Psoas muscle (tissue), 8 donors: ENCODE measurements around the gene RPAP2. TPM values are rescaled to one million over a fixed set of nuclear protein-coding genes. Genes with fewer than 3 reads are reported as not detected.
"Not testable (repeated sequence)": the region's sequence is repeated elsewhere in the genome, so short reads cannot be mapped to it uniquely, and the experiment has no call there.

Experiments used
- ATAC-seq, 4 donors: fragments of 200-7000 bp; cut with Tn5 transposase; one replicate each; pipeline ENCODE4 v1.9.1; 2020; ENCODE audit warnings: moderate library complexity in 3 of 4, mild to moderate bottlenecking in 2 of 4
- DNase-seq, 2 donors: peaks; one replicate each; pipeline ENCODE4 v3.0.0-alpha.2; 2020
- H3K27ac ChIP-seq: fragments of 200-600 bp; one replicate; pipeline ENCODE4 v1.8.0; 2022
- H3K27me3 ChIP-seq, 3 donors: fragments of 200-600 bp in 1 of 3; one replicate each; pipeline versions ENCODE4 v1.6.1 to v1.8.0; 2013 to 2022; ENCODE audit warnings: low read length in 2 of 3, mild to moderate bottlenecking in 2 of 3, moderate library complexity in 1 of 3; ENCODE audit not compliant: insufficient read depth in 3 of 3
- H3K36me3 ChIP-seq, 2 donors: fragments of 200-600 bp in 1 of 2; one replicate each; pipeline versions ENCODE4 v1.6.1 to v1.8.0; 2013 to 2022; ENCODE audit warnings: low read depth in 1 of 2, mild to moderate bottlenecking in 1 of 2, moderate library complexity in 1 of 2; ENCODE audit not compliant: insufficient read depth in 1 of 2
- H3K4me1 ChIP-seq: fragments of 200-600 bp; one replicate; pipeline ENCODE4 v1.8.0; 2022
- H3K4me3 ChIP-seq: fragments of 200-600 bp; one replicate; pipeline ENCODE4 v1.8.0; 2022; ENCODE audit warnings: mild to moderate bottlenecking
- H3K9me3 ChIP-seq: fragments of 200-600 bp; one replicate; pipeline ENCODE4 v1.8.0; 2022
- CTCF ChIP-seq: fragments of 200-600 bp; IDR thresholded peaks from one replicate; pipeline ENCODE4 v1.8.0; 2022; ENCODE audit warnings: antibody characterized with exemption
- WGBS, 3 donors: extraction: QIAGEN DNeasy Blood & Tissue Kit; methylation state at CpG; one replicate each; pipeline versions ENCODE4 v1.1.6 to v1.1.7; 2013; 5-methylcytosine and 5-hydroxymethylcytosine counted together
- intact Hi-C, 2 donors: fragments of 100-400 bp; cut with DNase I; formaldehyde crosslinking; loops; one replicate each; pipeline versions ENCODE4 v1.11.0 to v1.14.2; 2022
- long read RNA-seq, 2 donors: library from polyadenylated mRNA; unstranded; transcript quantifications; one replicate each; pipeline ENCODE4 v2.0.0, GENCODE V29; 2021
- polyA plus RNA-seq, 3 donors: library from polyadenylated mRNA; stranded (reverse); fragments of 200-250 nt; gene quantifications; one replicate each; pipeline ENCODE4 v1.2.3, GENCODE V29; 2013
- total RNA-seq, 4 donors: library from RNA; stranded (reverse); fragmentation: NEBNext Ultra II Directional in 2 of 4; extraction: Animal tissue kit (Norgen Biotek cat#: 25700) in 2 of 4; gene quantifications; one replicate each; pipeline versions ENCODE4 v1.2.1 to v1.2.4, GENCODE V29; 2021 to 2023
- donor health status: healthy with polysubstance abuse.
- donor health status: DM: no; HTN: no; CAD: no; lungs with moderate emphysema.
- donor health status: Bipolar disorder and iron deficiency.
- donor health status: healthy.
- donor health status: DM: yes; HTN: yes; CAD: no.
- donor health status: DM: no; HTN: no; CAD: no.
- donor health status: DM: no; HTN: no; CAD: no.
- donor health status: DM: yes; HTN: yes; CAD: no.

Gene RPAP2
- 10 to 100 TPM; 26.5 to 33.1 (median 30.5) TPM for total RNA-seq
- 10 to 100 TPM; 10.9 to 20.6 (median 12.7) TPM for polyA plus RNA-seq
- long read RNA-seq, donor 1, full-length matches to known transcripts: 8 of 15 reads
- long read RNA-seq, donor 1, partial matches to known transcripts: 2 of 15 reads
- long read RNA-seq, donor 1, other reads (novel, unspliced or antisense): 5 of 15 reads
- long read RNA-seq, donor 2, full-length matches to known transcripts: 25 of 41 reads
- long read RNA-seq, donor 2, partial matches to known transcripts: 3 of 41 reads
- long read RNA-seq, donor 2, other reads (novel, unspliced or antisense): 13 of 41 reads

- no peaks in the 10 kb centered on the region for H3K9me3 ChIP-seq
- H3K4me3 ChIP-seq: peak within 1 kb of the TSS; percentile 94
- WGBS, 3 donors: 0% methylated on average over 64 to 76 of the region's 76 CpGs
- H3K4me1 ChIP-seq: peaks cover 7% of the 10 kb centered on the region
- H3K27me3 ChIP-seq: no peaks in the 10 kb centered on the region
- TF ChIP-seq CTCF: no peak
- H3K27ac ChIP-seq: peak within 1 kb of the TSS; percentile 96
- DNase-seq (peak; percentile 81 to 90), ATAC-seq (peak; percentile 99 to 100 (median 100))
- peaks cover 0 to 55% of the 10 kb centered on the region in 2 donors for H3K36me3 ChIP-seq
- intact Hi-C loops: no loop called here
These were observed at the start of gene RPAP2, which contains the start of gene GLMN for GRCh38 chr1:92298573-92299476. RPAP2 (plus strand) TSS chr1:92299059; CDS start chr1:92299074, 15 bp downstream. GLMN (minus strand) TSS chr1:92298987; CDS start chr1:92297999, 988 bp downstream.

DNA sequence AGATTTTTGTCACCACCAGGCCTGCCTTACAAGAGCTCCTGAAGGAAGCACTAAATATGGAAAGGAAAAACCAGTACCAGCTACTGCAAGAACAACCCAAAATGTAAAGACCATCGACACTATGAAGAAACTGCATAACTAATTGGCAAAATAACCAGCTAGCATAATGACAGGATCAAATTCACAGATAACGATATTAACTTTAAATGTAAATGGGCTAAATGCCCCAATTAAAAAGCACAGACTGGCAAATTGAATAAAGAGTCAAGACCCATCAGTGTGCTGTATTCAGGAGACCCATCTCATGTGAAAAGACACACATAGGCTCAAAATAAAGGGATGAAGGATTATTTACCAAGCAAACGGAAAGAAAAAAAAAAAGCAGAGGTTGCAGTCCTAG lies 44.1 kb upstream of the RPAP2 start:
- H3K27ac ChIP-seq, H3K4me1 ChIP-seq, H3K27me3 ChIP-seq, H3K4me3 ChIP-seq, intact Hi-C loops, ATAC-seq, H3K9me3 ChIP-seq, DNase-seq: not testable (repeated sequence)
- peaks cover 0 to 29% of the 10 kb centered on the region in 2 donors for H3K36me3 ChIP-seq
- 76 to 79% (median 79%) methylated on average over 3 of the region's 3 CpGs for WGBS, 3 donors

DNA sequence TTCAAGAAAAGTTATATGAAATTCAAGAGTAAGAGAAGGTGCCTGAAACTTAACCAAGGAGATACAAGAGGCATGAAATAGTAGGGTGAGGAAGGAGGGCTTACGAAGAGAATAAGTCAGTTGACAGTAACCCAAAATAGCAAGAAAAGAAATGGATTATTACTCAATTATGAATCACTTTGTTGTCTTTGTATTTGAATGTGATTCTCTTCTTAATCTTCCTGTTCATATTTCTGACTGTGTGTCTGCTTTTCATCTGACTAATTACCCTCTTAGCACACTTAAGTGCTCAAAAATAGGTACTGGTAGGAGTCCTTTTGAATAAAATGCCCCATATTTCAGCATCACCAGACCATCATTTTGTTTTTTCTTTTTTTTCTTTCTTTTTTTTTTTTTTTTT lies 39.5 kb upstream of the RPAP2 start:
- 94 to 100% (median 96%) methylated on average over 1 of the region's 1 CpG for WGBS, 3 donors
- DNase-seq: no peak
- H3K27me3 ChIP-seq: no peaks in the 10 kb centered on the region
- H3K36me3 ChIP-seq: peaks cover 0 to 57% of the 10 kb centered on the region in 2 donors
- no peaks in the 10 kb centered on the region for H3K4me1 ChIP-seq
- no peaks in the 10 kb centered on the region for H3K9me3 ChIP-seq
- intact Hi-C loops: no loop called here
- H3K4me3 ChIP-seq: no peak overlapping the region
- no peak for ATAC-seq
- no peak overlapping the region for H3K27ac ChIP-seq
- TF ChIP-seq CTCF: no peak

- H3K27ac ChIP-seq: no peak overlapping the region
- WGBS, 3 donors: 78 to 83% (median 79%) methylated on average over 3 of the region's 3 CpGs
- peaks cover 0 to 77% of the 10 kb centered on the region in 2 donors for H3K36me3 ChIP-seq
- intact Hi-C loops: no loop called here
- ATAC-seq (no peak), DNase-seq (no peak)
- no peaks in the 10 kb centered on the region for H3K27me3 ChIP-seq
- no peaks in the 10 kb centered on the region for H3K4me1 ChIP-seq
- H3K4me3 ChIP-seq: no peak overlapping the region
- TF ChIP-seq CTCF: no peak
- no peaks in the 10 kb centered on the region for H3K9me3 ChIP-seq
These were observed 36.3 kb upstream of the RPAP2 start for GRCh38 chr1:92262516-92262915.

GRCh38 chr1:92273039-92273438 lies 25.8 kb upstream of the RPAP2 start:
- Histone ChIP-seq H3K4me3 (no peak overlapping the region), H3K36me3 (peaks cover 2 to 49% of the 10 kb centered on the region in 2 donors), H3K27me3 (no peaks in the 10 kb centered on the region), H3K9me3 (no peaks in the 10 kb centered on the region), H3K27ac (no peak overlapping the region), H3K4me1 (no peaks in the 10 kb centered on the region)
- ATAC-seq (no peak), DNase-seq (no peak)
- TF ChIP-seq CTCF: no peak
- intact Hi-C loops: no loop called here
- WGBS, 3 donors: 28 to 38% (median 37%) methylated on average over 1 of the region's 1 CpG
